Fibroblast of pulmonary artery (primary cell): ENCODE data around the gene MCM9.

Experiments
- DNase-seq: peaks from one replicate; pipeline ENCODE4 v3.0.0-alpha.2; 2010; ENCODE audit warnings: low read depth
- H3K4me3 ChIP-seq: replicated peaks from 2 replicates; pipeline ENCODE4 v1.5.1; 2011; ENCODE audit warnings: low read depth, mild to moderate bottlenecking, control low read depth, low read length, moderate library complexity
- CTCF ChIP-seq: IDR thresholded peaks from 2 replicates; pipeline ENCODE4 v1.5.1; 2011; ENCODE audit warnings: mild to moderate bottlenecking, control low read depth, low read length, inconsistent platforms; ENCODE audit errors: missing control alignments

MCM9 gene

GRCh38 chr6:118935331-118935668 lies 341 bp upstream of the MCM9 start:
- H3K4me3 ChIP-seq, result peak overlapping the region; percentile 93
- no peak for TF ChIP-seq CTCF
- no peak for DNase-seq

- no peak for DNase-seq
- H3K4me3 ChIP-seq, result peak overlapping the region; percentile 93
- no peak for TF ChIP-seq CTCF
Measured at GRCh38 chr6:118933855-118934460, 1.0 kb downstream of the MCM9 start.

- DNase-seq, result no peak
- TF ChIP-seq CTCF, result no peak
Measured at GRCh38 chr6:118932421-118932820, 2.5 kb downstream of the MCM9 start.

GRCh38 chr6:118931436-118931835 lies 3.5 kb downstream of the MCM9 start:
- no peak for TF ChIP-seq CTCF
- no peak overlapping the region for H3K4me3 ChIP-seq
- no peak for DNase-seq

More at GRCh38 chr6:118932421-118932820, 2.5 kb downstream of the MCM9 start:
- H3K4me3 ChIP-seq, result no peak overlapping the region

GRCh38 chr6:118930680-118931079 lies 4.3 kb downstream of the MCM9 start:
- DNase-seq, result no peak
- no peak overlapping the region for H3K4me3 ChIP-seq
- no peak for TF ChIP-seq CTCF

- no peak for TF ChIP-seq CTCF
- H3K4me3 ChIP-seq, result no peak overlapping the region
- DNase-seq, result no peak
Measured at GRCh38 chr6:118923035-118923434, 11.9 kb downstream of the MCM9 start.

- no peak overlapping the region for H3K4me3 ChIP-seq
- no peak for TF ChIP-seq CTCF
- DNase-seq, result no peak
Measured at GRCh38 chr6:118921084-118921483, 13.9 kb downstream of the MCM9 start.
